OCI-LY3 (cell line): ENCODE results near the gene CDH4.

Source experiments
- EZH2phosphoT487 ChIP-seq: fragments of 200-600 bp; shearing (Covaris generic); IDR thresholded peaks from 2 replicates; pipeline ENCODE4 v1.6.1; 2018; ENCODE audit warnings: antibody characterized with exemption, mixed run types, low read depth
- TF ChIP-seq, protein P1 (sequence below): fragments of 200-600, 300-600 bp; sonication (generic); IDR thresholded peaks from 2 replicates; pipeline ENCODE4 v1.5.1; 2014; ENCODE audit warnings: antibody characterized with exemption, low read length, low read depth

DNA sequence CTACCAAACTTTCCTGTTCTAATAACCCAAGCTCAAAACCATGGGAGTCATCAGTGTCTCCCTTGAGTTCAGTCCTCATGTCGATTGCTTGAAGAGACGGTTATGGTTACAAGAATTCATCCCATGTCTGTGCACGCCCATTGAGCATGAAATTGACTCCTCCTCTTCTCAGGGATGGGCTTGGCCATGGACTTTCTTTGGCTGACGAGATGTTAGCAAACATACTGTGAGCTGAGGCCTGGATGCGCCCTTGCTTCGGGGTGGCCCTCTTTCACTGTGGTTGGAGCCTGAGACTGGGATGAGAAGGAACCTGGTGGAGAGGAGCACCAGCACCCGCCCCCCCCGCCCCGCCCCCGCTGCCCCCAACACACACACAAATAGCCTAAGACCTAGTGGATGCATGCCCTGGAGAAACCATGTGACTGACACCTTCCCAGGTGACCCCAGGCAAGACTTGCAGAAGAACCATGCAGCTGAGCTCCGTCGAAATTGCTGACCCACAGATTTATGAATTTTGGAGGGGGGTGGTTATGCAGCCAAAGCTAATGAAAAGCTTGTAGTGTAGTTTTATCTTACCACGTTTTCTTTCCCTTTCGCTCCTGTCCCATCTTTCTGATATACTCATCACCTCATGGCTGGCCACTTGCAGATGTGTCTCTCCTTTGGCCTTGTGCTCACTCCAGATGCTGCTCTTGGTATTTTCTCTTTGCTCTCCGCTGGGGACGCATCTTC is 231.4 kb downstream of the CDH4 start:
- TF ChIP-seq EZH2phosphoT487, result no peak
- TF ChIP-seq, protein P1, sequence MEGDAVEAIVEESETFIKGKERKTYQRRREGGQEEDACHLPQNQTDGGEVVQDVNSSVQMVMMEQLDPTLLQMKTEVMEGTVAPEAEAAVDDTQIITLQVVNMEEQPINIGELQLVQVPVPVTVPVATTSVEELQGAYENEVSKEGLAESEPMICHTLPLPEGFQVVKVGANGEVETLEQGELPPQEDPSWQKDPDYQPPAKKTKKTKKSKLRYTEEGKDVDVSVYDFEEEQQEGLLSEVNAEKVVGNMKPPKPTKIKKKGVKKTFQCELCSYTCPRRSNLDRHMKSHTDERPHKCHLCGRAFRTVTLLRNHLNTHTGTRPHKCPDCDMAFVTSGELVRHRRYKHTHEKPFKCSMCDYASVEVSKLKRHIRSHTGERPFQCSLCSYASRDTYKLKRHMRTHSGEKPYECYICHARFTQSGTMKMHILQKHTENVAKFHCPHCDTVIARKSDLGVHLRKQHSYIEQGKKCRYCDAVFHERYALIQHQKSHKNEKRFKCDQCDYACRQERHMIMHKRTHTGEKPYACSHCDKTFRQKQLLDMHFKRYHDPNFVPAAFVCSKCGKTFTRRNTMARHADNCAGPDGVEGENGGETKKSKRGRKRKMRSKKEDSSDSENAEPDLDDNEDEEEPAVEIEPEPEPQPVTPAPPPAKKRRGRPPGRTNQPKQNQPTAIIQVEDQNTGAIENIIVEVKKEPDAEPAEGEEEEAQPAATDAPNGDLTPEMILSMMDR, result no peak
